Natural killer cell (primary cell): ENCODE results near the gene RTN4R. TPM values are rescaled to one million over a fixed set of nuclear protein-coding genes. Genes with fewer than 3 reads are reported as not detected.
A peak's percentile ranks its signal among the peaks of the same experiment; 100 is the strongest.

Source experiments
- ATAC-seq, 3 donors: fragments of 150-1000 bp in 2 of 3; fragments of 200-7000 bp in 1 of 3; cut with Tn5 transposase; 1 replicate in 1 of 3; 2 replicates in 2 of 3; pipeline ENCODE4 v1.10.0; 2021; ENCODE audit warnings: mild to moderate bottlenecking in 2 of 3, moderate library complexity in 2 of 3
- DNase-seq, 2 donors: peaks; one replicate each; pipeline versions ENCODE4 v3.0.0 to v3.0.0-alpha.2; 2013 to 2021; ENCODE audit warnings: mixed read lengths in 1 of 2
- H3K27ac ChIP-seq: one replicate; pipeline ENCODE4 v1.5.1; 2013; ENCODE audit warnings: mild to moderate bottlenecking, low read length
- H3K27me3 ChIP-seq: one replicate; pipeline ENCODE4 v1.6.1; 2013; ENCODE audit warnings: low read length; ENCODE audit not compliant: control insufficient read depth, insufficient read depth
- H3K36me3 ChIP-seq: one replicate; pipeline ENCODE4 v1.6.1; 2013; ENCODE audit warnings: low read length; ENCODE audit not compliant: control insufficient read depth, insufficient read depth
- H3K4me1 ChIP-seq: one replicate; pipeline ENCODE4 v1.6.1; 2013; ENCODE audit warnings: low read length; ENCODE audit not compliant: control insufficient read depth, insufficient read depth
- H3K4me3 ChIP-seq: one replicate; pipeline ENCODE4 v1.5.1; 2013; ENCODE audit warnings: low read length
- H3K9me3 ChIP-seq: one replicate; pipeline ENCODE4 v1.6.1; 2013; ENCODE audit warnings: low read length; ENCODE audit not compliant: control insufficient read depth, insufficient read depth
- H3K27ac Mint-ChIP-seq, 2 donors: one replicate each; pipeline ENCODE4 v1.8.0; 2022; ENCODE audit warnings: mild to moderate bottlenecking in 2 of 2, mixed read lengths in 2 of 2, moderate library complexity in 1 of 2
- H3K27me3 Mint-ChIP-seq, 2 donors: one replicate each; pipeline ENCODE4 v1.8.0; 2022; ENCODE audit warnings: low read depth in 2 of 2, mixed read lengths in 2 of 2
- H3K36me3 Mint-ChIP-seq: one replicate; pipeline ENCODE4 v1.8.0; 2022; ENCODE audit warnings: mixed read lengths
- H3K4me1 Mint-ChIP-seq, 2 donors: one replicate each; pipeline ENCODE4 v1.8.0; 2022; ENCODE audit warnings: mixed read lengths in 2 of 2
- H3K4me3 Mint-ChIP-seq: one replicate; pipeline ENCODE4 v1.8.0; 2022; ENCODE audit warnings: mild to moderate bottlenecking, moderate library complexity, mixed read lengths
- H3K9me3 Mint-ChIP-seq, 2 donors: one replicate each; pipeline ENCODE4 v1.8.0; 2022; ENCODE audit warnings: mixed read lengths in 2 of 2
- WGBS: methylation state at CpG from one replicate; pipeline ENCODE4 v1.1.7; 2013; ENCODE audit warnings: missing lambda C conversion rate; ENCODE audit not compliant: insufficient coverage; 5-methylcytosine and 5-hydroxymethylcytosine counted together
- intact Hi-C: fragments of 100-400 bp; cut with micrococcal nuclease; formaldehyde crosslinking; loops from one replicate; pipeline ENCODE4 v1.14.2; 2022
- total RNA-seq, 4 donors: library from RNA; stranded (reverse); fragments of 120-200 nt in 1 of 4; gene quantifications; one replicate each; pipeline versions ENCODE4 v1.2.3 to v1.2.4, GENCODE V29; 2013 to 2022
- TF ChIP-seq, protein P1 (sequence below): fragments of 200-600 bp; IDR thresholded peaks from one replicate; pipeline ENCODE4 v1.8.0; 2022; ENCODE audit warnings: antibody characterized with exemption

Gene RTN4R
- total RNA-seq, 3 donors from 2014 or later (not counting 1 experiment from before 2014, with no cell fraction given) = 1.2 to 2.9 (median 1.6) TPM

DNA sequence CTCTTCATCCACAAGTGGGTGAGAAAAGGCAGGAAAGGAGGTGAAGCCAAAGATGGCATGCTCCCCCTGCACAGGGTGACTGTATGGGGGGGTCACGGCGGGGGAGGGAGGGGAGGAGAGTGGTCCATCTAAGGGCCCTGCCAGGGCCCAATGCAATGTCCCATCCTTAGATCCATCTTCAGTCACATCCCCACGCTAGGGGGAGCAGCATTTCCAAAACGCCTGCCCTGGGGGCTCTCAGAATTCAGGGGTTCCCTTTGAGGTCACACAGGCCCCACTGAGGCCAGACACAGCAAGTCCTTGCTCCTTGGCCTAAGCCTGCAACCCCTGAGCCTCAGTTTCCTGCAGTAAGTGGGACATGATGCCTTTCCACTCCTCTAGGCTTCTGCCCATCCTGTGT lies 52.4 kb downstream of the RTN4R start:
- intact Hi-C loops = loop anchor here (10.0 kb wide), 1 partner anchor 51 kb away; no protein-coding TSS in a partner anchor
- Histone ChIP-seq H3K27me3 (no peaks in the 10 kb centered on the region), H3K27ac (no peak overlapping the region), H3K4me3 (no peak overlapping the region), H3K9me3 (no peaks in the 10 kb centered on the region), H3K4me1 (peaks cover 40% of the 10 kb centered on the region), H3K36me3 (no peaks in the 10 kb centered on the region)
- DNase-seq (no peak), ATAC-seq (no peak)
- Mint-ChIP-seq H3K4me1 (peaks cover 16 to 43% of the 10 kb centered on the region in 2 donors), H3K4me3 (peak overlapping the region; percentile 25), H3K9me3 (no peaks in the 10 kb centered on the region), H3K27ac (no peak overlapping the region), H3K36me3 (no peaks in the 10 kb centered on the region), H3K27me3 (no peaks in the 10 kb centered on the region)
- WGBS = 89% methylated on average over 4 of the region's 4 CpGs
- TF ChIP-seq, protein P1, sequence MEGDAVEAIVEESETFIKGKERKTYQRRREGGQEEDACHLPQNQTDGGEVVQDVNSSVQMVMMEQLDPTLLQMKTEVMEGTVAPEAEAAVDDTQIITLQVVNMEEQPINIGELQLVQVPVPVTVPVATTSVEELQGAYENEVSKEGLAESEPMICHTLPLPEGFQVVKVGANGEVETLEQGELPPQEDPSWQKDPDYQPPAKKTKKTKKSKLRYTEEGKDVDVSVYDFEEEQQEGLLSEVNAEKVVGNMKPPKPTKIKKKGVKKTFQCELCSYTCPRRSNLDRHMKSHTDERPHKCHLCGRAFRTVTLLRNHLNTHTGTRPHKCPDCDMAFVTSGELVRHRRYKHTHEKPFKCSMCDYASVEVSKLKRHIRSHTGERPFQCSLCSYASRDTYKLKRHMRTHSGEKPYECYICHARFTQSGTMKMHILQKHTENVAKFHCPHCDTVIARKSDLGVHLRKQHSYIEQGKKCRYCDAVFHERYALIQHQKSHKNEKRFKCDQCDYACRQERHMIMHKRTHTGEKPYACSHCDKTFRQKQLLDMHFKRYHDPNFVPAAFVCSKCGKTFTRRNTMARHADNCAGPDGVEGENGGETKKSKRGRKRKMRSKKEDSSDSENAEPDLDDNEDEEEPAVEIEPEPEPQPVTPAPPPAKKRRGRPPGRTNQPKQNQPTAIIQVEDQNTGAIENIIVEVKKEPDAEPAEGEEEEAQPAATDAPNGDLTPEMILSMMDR = no peak

DNA sequence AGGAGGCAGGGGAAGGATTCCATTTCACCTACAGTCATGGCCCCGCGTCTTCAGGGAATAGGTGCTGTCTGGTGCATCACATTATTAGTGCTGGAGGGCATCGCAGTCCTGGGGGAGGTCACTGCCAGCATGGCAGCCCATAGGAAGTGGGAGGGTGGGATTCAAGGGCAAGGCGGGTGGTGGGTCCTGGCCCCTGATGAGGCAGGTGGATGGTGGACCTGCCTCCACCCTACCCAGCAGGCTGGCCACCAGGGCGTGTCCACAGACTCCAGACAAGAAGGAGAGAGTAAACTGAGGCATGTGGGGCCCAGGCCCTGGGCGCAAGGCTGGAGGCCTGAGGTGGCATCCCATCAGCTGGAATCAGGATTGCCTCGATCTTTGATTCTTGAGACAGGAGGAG lies 53.3 kb downstream of the RTN4R start:
- 94% methylated on average over 7 of the region's 7 CpGs for WGBS
- Mint-ChIP-seq H3K4me1 (peaks cover 16 to 43% of the 10 kb centered on the region in 2 donors), H3K4me3 (no peak overlapping the region), H3K27me3 (no peaks in the 10 kb centered on the region), H3K27ac (no peak overlapping the region), H3K9me3 (no peaks in the 10 kb centered on the region), H3K36me3 (no peaks in the 10 kb centered on the region)
- H3K4me1 ChIP-seq = peaks cover 40% of the 10 kb centered on the region
- no peaks in the 10 kb centered on the region for H3K36me3 ChIP-seq
- intact Hi-C loops = loop anchor here (10.0 kb wide), 1 partner anchor 50 kb away; no protein-coding TSS in a partner anchor
- ATAC-seq = no peak
- H3K27me3 ChIP-seq = no peaks in the 10 kb centered on the region
- DNase-seq = no peak
- no peaks in the 10 kb centered on the region for H3K9me3 ChIP-seq
- TF ChIP-seq, protein P1 = no peak
- no peak overlapping the region for H3K27ac ChIP-seq
- H3K4me3 ChIP-seq = no peak overlapping the region

DNA sequence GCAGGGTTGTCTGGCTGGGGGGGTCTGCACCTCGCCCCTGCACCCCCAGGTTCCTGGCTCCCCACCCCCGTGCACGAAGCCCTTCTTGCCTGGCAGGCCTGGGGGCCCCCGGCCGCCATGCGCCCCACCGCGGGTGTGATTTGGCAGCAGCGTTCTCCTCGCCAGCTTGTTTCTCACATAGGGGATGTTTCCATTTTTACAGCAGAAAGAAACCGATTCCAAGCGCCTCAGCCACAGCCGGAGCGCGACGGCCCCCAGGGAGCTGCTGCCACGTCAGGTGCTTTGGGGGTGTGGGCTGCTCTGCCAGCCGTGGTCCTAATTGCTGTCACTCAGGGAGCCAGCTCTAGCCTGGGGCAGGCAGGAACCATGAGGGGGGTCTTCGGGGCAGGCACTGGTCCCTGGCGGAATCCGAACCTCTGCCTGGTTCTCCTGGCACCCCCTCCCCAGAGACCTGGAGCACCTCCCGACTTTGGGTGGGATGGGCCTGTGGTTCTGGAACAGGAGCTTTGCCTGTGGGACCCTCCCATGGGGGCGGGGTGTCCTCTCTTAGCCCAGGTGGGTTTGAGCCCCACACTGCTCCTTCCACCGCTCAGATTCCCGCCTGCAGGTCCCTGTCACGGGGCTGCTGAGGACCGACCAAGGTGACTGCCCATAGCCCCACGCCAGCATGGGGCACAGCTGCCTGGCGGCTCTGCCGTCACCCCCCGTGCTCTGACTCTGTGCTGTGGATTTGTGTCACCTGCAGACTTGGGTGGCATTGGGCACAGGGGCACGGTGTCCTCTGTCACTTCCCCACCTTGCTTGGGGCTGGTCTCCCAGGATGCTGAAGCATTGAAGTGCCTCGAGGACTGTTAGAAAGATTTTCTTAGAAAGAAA lies 54.0 kb downstream of the RTN4R start:
- no peaks in the 10 kb centered on the region for H3K36me3 Mint-ChIP-seq
- Histone ChIP-seq H3K27ac (no peak overlapping the region), H3K4me1 (peaks cover 41% of the 10 kb centered on the region), H3K36me3 (no peaks in the 10 kb centered on the region), H3K27me3 (no peaks in the 10 kb centered on the region), H3K4me3 (no peak overlapping the region), H3K9me3 (no peaks in the 10 kb centered on the region)
- no peak overlapping the region for H3K27ac Mint-ChIP-seq
- no peaks in the 10 kb centered on the region for H3K27me3 Mint-ChIP-seq
- ATAC-seq (no peak), DNase-seq (no peak)
- intact Hi-C loops = loop anchor here (10.0 kb wide), 1 partner anchor 49 kb away; no protein-coding TSS in a partner anchor
- no peaks in the 10 kb centered on the region for H3K9me3 Mint-ChIP-seq
- H3K4me3 Mint-ChIP-seq = no peak overlapping the region
- TF ChIP-seq, protein P1 = no peak
- 70% methylated on average over 33 of the region's 33 CpGs for WGBS
- peaks cover 16 to 44% of the 10 kb centered on the region in 2 donors for H3K4me1 Mint-ChIP-seq
